GM12878 (cell line): ENCODE results near the gene MRGPRG. TPM values are rescaled to one million over a fixed set of nuclear protein-coding genes. Genes with fewer than 3 reads are reported as not detected.

Source experiments
- ATAC-seq: fragments of 200-7000 bp; cut with Tn5 transposase; 3 replicates; pipeline ENCODE4 v1.9.1; 2020; ENCODE audit warnings: mild to moderate bottlenecking, moderate library complexity
- BruUV-seq: library from RNA; stranded (reverse); fragments of 400-500 nt; replicated peaks from 2 replicates; lab custom pipeline; 2021; lab: Mats Ljungman, UMichigan
- CTCF ChIA-PET: fragments of 300-600 bp; sonication (Branson Sonifier 250); formaldehyde crosslinking; extraction: SDS; loops from one replicate; lab custom pipeline; 2021; ENCODE audit warnings: inconsistent platforms; lab: Yijun Ruan, JAX
- POLR2A ChIA-PET: fragments of 350-600 bp; formaldehyde crosslinking; extraction: SDS; loops from one replicate; lab custom pipeline; 2021; ENCODE audit warnings: inconsistent platforms; lab: Charles Lee
- RAD21 ChIA-PET: fragments of 300-600 bp; sonication (Branson Sonifier 250); formaldehyde crosslinking; loops from one replicate; lab custom pipeline; 2023; ENCODE audit warnings: antibody characterized with exemption; ENCODE audit not compliant: unreplicated experiment; lab: Charles Lee
- SMC1A ChIA-PET: fragments of 300-600 bp; sonication (Branson Sonifier 250); formaldehyde crosslinking; loops from one replicate; lab custom pipeline; 2023; ENCODE audit not compliant: unreplicated experiment, uncharacterized antibody; lab: Charles Lee
- DNase-seq: peaks from one replicate; pipeline ENCODE4 v3.0.0-alpha.2; 2011; ENCODE audit warnings: low read depth, low spot score
- FAIRE-seq: peaks from 3 replicates; lab custom pipeline; 2011; peaks lifted over from hg19 to GRCh38; lab: Jason Lieb, UNC
- H2AFZ ChIP-seq: 2 replicates; pipeline ENCODE4 v1.6.0; 2011; ENCODE audit warnings: low read depth, low read length, control low read depth; ENCODE audit not compliant: control insufficient read depth
- H3K27ac ChIP-seq: 2 replicates; pipeline ENCODE4 v1.5.1; 2011; ENCODE audit warnings: control low read depth; ENCODE audit not compliant: control insufficient read depth, insufficient read depth
- H3K27me3 ChIP-seq, 2 experiments: replicated peaks in 1 of 2; 2 replicates each; pipeline versions ENCODE4 v1.6.0 to v1.6.1; 2011; ENCODE audit warnings: low read length in 1 of 2; ENCODE audit not compliant: control insufficient read depth in 2 of 2, insufficient read depth in 2 of 2
- H3K36me3 ChIP-seq, 2 experiments: 2 replicates each; pipeline ENCODE4 v1.5.1; 2011; ENCODE audit warnings: low read length in 1 of 2; ENCODE audit not compliant: control insufficient read depth in 2 of 2, insufficient read depth in 2 of 2
- H3K4me1 ChIP-seq: 2 replicates; pipeline ENCODE4 v1.6.1; 2011; ENCODE audit warnings: mild to moderate bottlenecking, low read length, moderate library complexity, mixed read lengths; ENCODE audit not compliant: control insufficient read depth, insufficient read depth
- H3K4me2 ChIP-seq: 2 replicates; pipeline ENCODE4 v1.6.0; 2011; ENCODE audit warnings: control low read depth; ENCODE audit not compliant: control insufficient read depth, insufficient read depth
- H3K4me3 ChIP-seq: fragments of 200-600 bp; sonication (generic); 2 replicates; pipeline ENCODE4 v1.5.1; 2016
- H3K79me2 ChIP-seq: 2 replicates; pipeline ENCODE4 v1.6.0; 2011; ENCODE audit warnings: low read length; ENCODE audit not compliant: control insufficient read depth, insufficient read depth
- H3K9ac ChIP-seq: 2 replicates; pipeline ENCODE4 v1.8.0; 2011; ENCODE audit warnings: low read length, control low read depth, mixed read lengths; ENCODE audit not compliant: control insufficient read depth, insufficient read depth
- H3K9me3 ChIP-seq: replicated peaks from 3 replicates; pipeline ENCODE4 v1.5.1; 2011; ENCODE audit warnings: mild to moderate bottlenecking, low read length; ENCODE audit not compliant: control insufficient read depth, insufficient read depth
- H4K20me1 ChIP-seq: 2 replicates; pipeline ENCODE4 v1.6.0; 2011; ENCODE audit not compliant: control insufficient read depth, insufficient read depth
- ATF7 ChIP-seq: fragments of 450-650 bp; IDR thresholded peaks from 2 replicates; pipeline ENCODE4 v1.6.1; 2016; ENCODE audit warnings: low read depth, mild to moderate bottlenecking
- BCL11A ChIP-seq: IDR thresholded peaks from 2 replicates; pipeline ENCODE4 v1.6.1; 2011; ENCODE audit warnings: low read depth, low read length
- ELK1 ChIP-seq: IDR thresholded peaks from 2 replicates; pipeline ENCODE4 v1.6.1; 2012; ENCODE audit warnings: low read depth, low read length, improper control_type of control experiment
- EP300 ChIP-seq, 2 experiments: fragments of 150-350 bp in 1 of 2; IDR thresholded peaks; 2 replicates each; pipeline ENCODE4 v1.6.1; 2011 to 2012; ENCODE audit warnings: low read depth in 2 of 2, low read length in 2 of 2, borderline replicate concordance in 1 of 2, improper control_type of control experiment in 1 of 2, inconsistent platforms in 1 of 2; ENCODE audit not compliant: control insufficient read depth in 1 of 2
- FOXM1 ChIP-seq: IDR thresholded peaks from 2 replicates; pipeline ENCODE4 v1.6.1; 2012; ENCODE audit warnings: low read depth, mild to moderate bottlenecking, inconsistent platforms, low read length, moderate library complexity
- JUNB ChIP-seq: IDR thresholded peaks from 2 replicates; pipeline ENCODE4 v1.6.1; 2016; ENCODE audit warnings: antibody characterized with exemption, mild to moderate bottlenecking
- KDM1A ChIP-seq: fragments of 200-600 bp; sonication (generic); IDR thresholded peaks from 2 replicates; pipeline ENCODE4 v1.6.1; 2016; ENCODE audit warnings: borderline replicate concordance
- MXI1 ChIP-seq: fragments of 150-350 bp; IDR thresholded peaks from 2 replicates; pipeline ENCODE4 v1.6.1; 2011; ENCODE audit warnings: low read depth, mild to moderate bottlenecking, inconsistent platforms, low read length, improper control_type of control experiment
- NFYA ChIP-seq: IDR thresholded peaks from 2 replicates; pipeline ENCODE4 v1.6.1; 2011; ENCODE audit warnings: low read depth, mild to moderate bottlenecking, low read length, improper control_type of control experiment, borderline replicate concordance
- RAD21 ChIP-seq: IDR thresholded peaks from 2 replicates; pipeline ENCODE4 v1.6.1; 2011; ENCODE audit warnings: mild to moderate bottlenecking, low read depth, low read length, moderate library complexity; ENCODE audit not compliant: insufficient read depth
- RELB ChIP-seq: fragments of 450-650 bp; IDR thresholded peaks from 2 replicates; pipeline ENCODE4 v1.6.1; 2017; ENCODE audit warnings: low read depth, mild to moderate bottlenecking, moderate library complexity
- SIX5 ChIP-seq: IDR thresholded peaks from 2 replicates; pipeline ENCODE4 v1.6.1; 2011; ENCODE audit warnings: mild to moderate bottlenecking, low read depth, low read length, moderate library complexity; ENCODE audit not compliant: severe bottlenecking
- SUPT20H ChIP-seq: IDR thresholded peaks from 2 replicates; pipeline ENCODE4 v1.6.1; 2011; ENCODE audit warnings: low read depth, mild to moderate bottlenecking, low read length, moderate library complexity, borderline replicate concordance; ENCODE audit not compliant: control insufficient read depth
- SUZ12 ChIP-seq: fragments of 200-600 bp; sonication (generic); IDR thresholded peaks from one replicate; pipeline ENCODE4 v1.6.1; 2018; ENCODE audit warnings: antibody characterized with exemption, mild to moderate bottlenecking; ENCODE audit not compliant: unreplicated experiment
- YY1 ChIP-seq: IDR thresholded peaks from 2 replicates; pipeline ENCODE4 v1.6.1; 2011; ENCODE audit warnings: low read depth, mild to moderate bottlenecking, low read length
- ZNF24 ChIP-seq: fragments of 450-650 bp; IDR thresholded peaks from 2 replicates; pipeline ENCODE4 v1.6.1; 2017; ENCODE audit warnings: antibody characterized with exemption, mild to moderate bottlenecking
- ZSCAN29 ChIP-seq: fragments of 450-650 bp; IDR thresholded peaks from 2 replicates; pipeline ENCODE4 v1.6.1; 2017; ENCODE audit warnings: mild to moderate bottlenecking, moderate library complexity
- WGBS: methylation state at CpG from one replicate; pipeline ENCODE4 v1.1.6; 2016; ENCODE audit warnings: low lambda C conversion rate; ENCODE audit not compliant: insufficient replicate concordance, insufficient coverage; ENCODE audit errors: missing lambda C conversion rate; 5-methylcytosine and 5-hydroxymethylcytosine counted together
- in situ Hi-C: fragments of 300-500 bp; cut with MboI; formaldehyde crosslinking; loops from 9 replicates; pipeline ENCODE4 v1.14.3; 2018; ENCODE audit warnings: mixed read lengths
- intact Hi-C: fragments of 100-400 bp; cut with micrococcal nuclease; formaldehyde crosslinking; loops from one replicate; pipeline ENCODE4 v1.14.2; 2022; ENCODE audit not compliant: unreplicated experiment
- polyA plus RNA-seq, 11 experiments: library from polyadenylated mRNA; depleted of rRNA in 4 of 11; unstranded in 6 of 11; stranded (reverse) in 5 of 11; fragments of >200 nt; fragmentation: Nextera tagmentation in 4 of 11; fragmentation: Illumina TruSeq in 1 of 11; extraction: Ambion mirVana in 4 of 11; extraction: Trizol in 1 of 11; gene quantifications; 1 replicate in 1 of 11; 2 replicates in 10 of 11; pipeline versions ENCODE4 v1.2.1 to v1.2.3, GENCODE V29; 2011 to 2016; ENCODE audit warnings: inconsistent platforms in 2 of 11, missing spikeins in 2 of 11, low read depth in 1 of 11
- total RNA-seq, 4 experiments: library from RNA; depleted of rRNA in 3 of 4; stranded (reverse); fragments of >200 nt in 3 of 4; fragmentation: Illumina TruSeq in 1 of 4; extraction: Trizol in 1 of 4; gene quantifications; 2 replicates each; pipeline versions ENCODE4 v1.2.1 to v1.2.3, GENCODE V29; 2013 to 2021
- TF ChIP-seq, protein P1 (sequence below): fragments of 450-650 bp; IDR thresholded peaks from 2 replicates; pipeline ENCODE4 v1.6.1; 2017; ENCODE audit warnings: antibody characterized with exemption, mild to moderate bottlenecking, moderate library complexity

MRGPRG gene
- total and polyA plus RNA-seq, 10 of the 15 experiments (the other 5 are each of a cell fraction or from before 2014, with no cell fraction given) = not detected

- Histone ChIP-seq H3K79me2 (no peaks in the 10 kb centered on the region), H4K20me1 (no peaks in the 10 kb centered on the region), H3K27ac (no peak overlapping the region), H3K9me3 (no peaks in the 10 kb centered on the region), H3K4me2 (no peak overlapping the region), H3K4me1 (no peaks in the 10 kb centered on the region), H2AFZ (no peak overlapping the region), H3K27me3 (peaks cover 2% of the 10 kb centered on the region in 2 experiments; a peak in 3 of 4 replicates), H3K9ac (no peak overlapping the region), H3K4me3 (no peak overlapping the region), H3K36me3 (no peaks in the 10 kb centered on the region)
- RAD21 ChIA-PET = no interaction called here
- FAIRE-seq (peak; percentile 44), ATAC-seq (no peak), DNase-seq (no peak)
- SMC1A ChIA-PET = no interaction called here
- TF ChIP-seq KDM1A = no peak
- TF ChIP-seq MXI1 = no peak
- TF ChIP-seq YY1 = no peak
- no peak for TF ChIP-seq ATF7
- TF ChIP-seq ELK1 = no peak
- TF ChIP-seq, protein P1, sequence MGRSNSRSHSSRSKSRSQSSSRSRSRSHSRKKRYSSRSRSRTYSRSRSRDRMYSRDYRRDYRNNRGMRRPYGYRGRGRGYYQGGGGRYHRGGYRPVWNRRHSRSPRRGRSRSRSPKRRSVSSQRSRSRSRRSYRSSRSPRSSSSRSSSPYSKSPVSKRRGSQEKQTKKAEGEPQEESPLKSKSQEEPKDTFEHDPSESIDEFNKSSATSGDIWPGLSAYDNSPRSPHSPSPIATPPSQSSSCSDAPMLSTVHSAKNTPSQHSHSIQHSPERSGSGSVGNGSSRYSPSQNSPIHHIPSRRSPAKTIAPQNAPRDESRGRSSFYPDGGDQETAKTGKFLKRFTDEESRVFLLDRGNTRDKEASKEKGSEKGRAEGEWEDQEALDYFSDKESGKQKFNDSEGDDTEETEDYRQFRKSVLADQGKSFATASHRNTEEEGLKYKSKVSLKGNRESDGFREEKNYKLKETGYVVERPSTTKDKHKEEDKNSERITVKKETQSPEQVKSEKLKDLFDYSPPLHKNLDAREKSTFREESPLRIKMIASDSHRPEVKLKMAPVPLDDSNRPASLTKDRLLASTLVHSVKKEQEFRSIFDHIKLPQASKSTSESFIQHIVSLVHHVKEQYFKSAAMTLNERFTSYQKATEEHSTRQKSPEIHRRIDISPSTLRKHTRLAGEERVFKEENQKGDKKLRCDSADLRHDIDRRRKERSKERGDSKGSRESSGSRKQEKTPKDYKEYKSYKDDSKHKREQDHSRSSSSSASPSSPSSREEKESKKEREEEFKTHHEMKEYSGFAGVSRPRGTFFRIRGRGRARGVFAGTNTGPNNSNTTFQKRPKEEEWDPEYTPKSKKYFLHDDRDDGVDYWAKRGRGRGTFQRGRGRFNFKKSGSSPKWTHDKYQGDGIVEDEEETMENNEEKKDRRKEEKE = no peak
- no peak for TF ChIP-seq ZNF24
- no peak for TF ChIP-seq ZSCAN29
- TF ChIP-seq NFYA = no peak
- TF ChIP-seq SIX5 = no peak
- TF ChIP-seq BCL11A = no peak
- no peak for TF ChIP-seq RELB
- TF ChIP-seq RAD21 = no peak
- no peak for TF ChIP-seq EP300 (IDR thresholded peaks at IDR 0.05; ENCODE audit: borderline replicate concordance in 1 of 2, control insufficient read depth in 1 of 2, low read depth in 2 of 2, low read length in 2 of 2)
- TF ChIP-seq JUNB = no peak
- TF ChIP-seq SUZ12 = no peak
- TF ChIP-seq SUPT20H = no peak
- no peak for TF ChIP-seq FOXM1
- 33% methylated on average over 8 of the region's 8 CpGs for WGBS
- BruUV-seq = no TSS peak
- CTCF ChIA-PET = no interaction called here
- intact Hi-C loops (no loop called here), in situ Hi-C loops (no loop called here)
- POLR2A ChIA-PET = no interaction called here
These were observed 12.3 kb downstream of the MRGPRG start for GRCh38 chr11:3206156-3206921.
